Measurements from ENCODE around the gene GATA2. TPM values are rescaled to one million over a fixed set of nuclear protein-coding genes. Genes with fewer than 3 reads are reported as not detected.

Gene GATA2
- total and polyA plus RNA-seq, 2 of the 13 experiments (the other 11 are each of a cell fraction or from before 2014, with no cell fraction given): 3.5 to 6.2 TPM

DNA sequence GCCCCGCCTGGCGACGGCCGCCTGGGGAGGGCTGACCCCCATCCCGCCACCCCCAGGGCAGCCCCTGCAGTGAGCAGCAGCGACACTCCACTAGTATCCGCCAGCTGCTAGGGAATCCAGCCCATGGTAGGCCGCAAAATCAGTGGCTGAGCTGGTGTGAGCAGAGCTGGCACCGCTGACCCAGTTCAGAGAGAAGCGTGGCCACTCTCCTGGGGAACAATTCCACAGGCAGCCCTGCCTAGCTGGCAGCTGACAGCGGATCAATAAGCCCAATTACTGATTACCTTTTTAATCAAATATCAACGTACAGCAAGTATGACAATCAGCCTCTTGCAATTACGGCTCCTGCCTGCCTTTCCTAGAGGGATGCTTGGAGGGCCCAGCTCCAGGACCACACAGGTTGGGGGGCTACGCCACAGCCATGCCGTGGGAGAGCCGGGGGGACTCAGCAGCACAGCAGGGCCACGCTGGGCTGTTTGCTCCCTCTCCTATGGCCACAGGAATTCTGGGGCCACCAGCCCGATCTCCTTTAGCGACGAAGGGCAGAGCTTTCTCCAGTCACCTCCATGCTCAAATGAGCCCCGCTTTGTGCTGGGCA is 40.2 kb downstream of the GATA2 start:
- intact Hi-C loops (cut with micrococcal nuclease; ENCODE audit: unreplicated experiment) (no loop called here), in situ Hi-C loops (cut with HindIII; ENCODE audit: extremely low pct_ligation_motif_present, low pct_unique_long_range_greater_than_20kb) (no loop called here)
- Histone ChIP-seq H3K27ac (ENCODE audit: extremely low read length, insufficient read depth, low read length) (no peak overlapping the region), H3K4me2 (ENCODE audit: low read depth, low read length) (no peak overlapping the region), H2AFZ (ENCODE audit: low read length) (no peak overlapping the region), H3K79me2 (ENCODE audit: insufficient read depth, low read length) (no peaks in the 10 kb centered on the region), H3K27me3 (ENCODE audit: control insufficient read depth in 1 of 2, insufficient read depth in 2 of 2, low read length in 2 of 2) (peaks cover 19 to 97% of the 10 kb centered on the region in 2 experiments), H3K9me3 (ENCODE audit: low read length) (no peaks in the 10 kb centered on the region), H4K20me1 (ENCODE audit: insufficient read depth, low read length) (no peaks in the 10 kb centered on the region), H3K9ac (ENCODE audit: insufficient read depth, low read depth, low read length) (no peak overlapping the region), H3K4me1 (ENCODE audit: insufficient read depth, low read length) (peaks cover 4% of the 10 kb centered on the region), H3K4me3 (replicated peaks in 1 of 3; ENCODE audit: insufficient read depth in 1 of 3, low read depth in 2 of 3, low read length in 3 of 3) (no peak overlapping the region), H3K36me3 (replicated peaks in 1 of 2; ENCODE audit: control insufficient read depth in 1 of 2, insufficient read depth in 2 of 2, low read length in 2 of 2) (no peaks in the 10 kb centered on the region)
- no TSS peak for BruUV-seq (replicated peaks)
- no peak for FAIRE-seq
- POLR2A ChIA-PET: no interaction called here
- TF ChIP-seq, protein P1, sequence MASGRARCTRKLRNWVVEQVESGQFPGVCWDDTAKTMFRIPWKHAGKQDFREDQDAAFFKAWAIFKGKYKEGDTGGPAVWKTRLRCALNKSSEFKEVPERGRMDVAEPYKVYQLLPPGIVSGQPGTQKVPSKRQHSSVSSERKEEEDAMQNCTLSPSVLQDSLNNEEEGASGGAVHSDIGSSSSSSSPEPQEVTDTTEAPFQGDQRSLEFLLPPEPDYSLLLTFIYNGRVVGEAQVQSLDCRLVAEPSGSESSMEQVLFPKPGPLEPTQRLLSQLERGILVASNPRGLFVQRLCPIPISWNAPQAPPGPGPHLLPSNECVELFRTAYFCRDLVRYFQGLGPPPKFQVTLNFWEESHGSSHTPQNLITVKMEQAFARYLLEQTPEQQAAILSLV (CRISPR knock-in tag; IDR thresholded peaks at IDR 0.05; ENCODE audit: borderline replicate concordance): no peak
- TF ChIP-seq NFKBIZ (CRISPR knock-in tag; IDR thresholded peaks at IDR 0.05): no peak
- no peak for TF ChIP-seq SIN3A (IDR thresholded peaks at IDR 0.05; ENCODE audit: borderline replicate concordance, low read depth, low read length)
- no peak for TF ChIP-seq ZNF549 (CRISPR knock-in tag; IDR thresholded peaks at IDR 0.05)
- no peak for TF ChIP-seq HDAC2 (CRISPR knock-in tag; IDR thresholded peaks at IDR 0.05)
- TF ChIP-seq HOXA5 (CRISPR knock-in tag; IDR thresholded peaks at IDR 0.05): no peak
- no peak for TF ChIP-seq POLR2AphosphoS2 (IDR thresholded peaks at IDR 0.05; ENCODE audit: low read depth, low read length)
- no peak for TF ChIP-seq PBX3 (CRISPR knock-in tag; IDR thresholded peaks at IDR 0.05; ENCODE audit: borderline replicate concordance)
- no peak for TF ChIP-seq IKZF1 (IDR thresholded peaks at IDR 0.05)
- TF ChIP-seq, protein P2, sequence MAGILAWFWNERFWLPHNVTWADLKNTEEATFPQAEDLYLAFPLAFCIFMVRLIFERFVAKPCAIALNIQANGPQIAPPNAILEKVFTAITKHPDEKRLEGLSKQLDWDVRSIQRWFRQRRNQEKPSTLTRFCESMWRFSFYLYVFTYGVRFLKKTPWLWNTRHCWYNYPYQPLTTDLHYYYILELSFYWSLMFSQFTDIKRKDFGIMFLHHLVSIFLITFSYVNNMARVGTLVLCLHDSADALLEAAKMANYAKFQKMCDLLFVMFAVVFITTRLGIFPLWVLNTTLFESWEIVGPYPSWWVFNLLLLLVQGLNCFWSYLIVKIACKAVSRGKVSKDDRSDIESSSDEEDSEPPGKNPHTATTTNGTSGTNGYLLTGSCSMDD (CRISPR knock-in tag; IDR thresholded peaks at IDR 0.05): no peak
- no peak for TF ChIP-seq RXRA (CRISPR knock-in tag; IDR thresholded peaks at IDR 0.05)
- TF ChIP-seq, protein P3, sequence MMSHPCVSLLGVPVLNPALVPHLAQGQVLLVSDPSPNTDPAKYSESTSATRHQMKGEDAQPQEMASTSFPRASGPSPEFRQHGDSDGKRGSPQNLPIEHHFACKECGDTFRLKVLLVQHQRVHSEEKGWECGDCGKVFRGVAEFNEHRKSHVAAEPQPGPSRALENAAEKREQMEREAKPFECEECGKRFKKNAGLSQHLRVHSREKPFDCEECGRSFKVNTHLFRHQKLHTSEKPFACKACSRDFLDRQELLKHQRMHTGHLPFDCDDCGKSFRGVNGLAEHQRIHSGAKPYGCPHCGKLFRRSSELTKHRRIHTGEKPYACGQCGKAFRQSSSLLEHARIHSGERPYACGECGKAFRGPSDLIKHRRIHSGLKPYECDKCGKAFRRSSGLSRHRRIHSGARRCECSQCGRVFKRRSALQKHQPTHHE (CRISPR knock-in tag; IDR thresholded peaks at IDR 0.05; ENCODE audit: borderline replicate concordance): no peak
- TF ChIP-seq HNRNPH1 (optimal IDR thresholded peaks at IDR 0.05; ENCODE audit: low read depth, low read length): no peak
- no peak for TF ChIP-seq KDM6A (CRISPR knock-in tag; IDR thresholded peaks at IDR 0.05; ENCODE audit: low read depth)
- TF ChIP-seq ZNF891 (CRISPR knock-in tag; IDR thresholded peaks at IDR 0.05): no peak
- no peak for TF ChIP-seq TBP (CRISPR knock-in tag; IDR thresholded peaks at IDR 0.05)
- CTCF ChIA-PET (ENCODE audit: low intra/inter-chr PET ratio, low total read pairs): no interaction called here
- no peak for ATAC-seq
- no peak for DNase-seq (ENCODE audit: low spot score)
- whole genome bisulfite sequencing (ENCODE audit: low lambda C conversion rate): 17% methylated on average over 3 of the region's 21 CpGs
